ENCODE measurements around the gene GPR55. TPM values are rescaled to one million over a fixed set of nuclear protein-coding genes. Genes with fewer than 3 reads are reported as not detected.

GPR55 gene
- total RNA-seq, 1 donor from 2014 or later: not detected

DNA sequence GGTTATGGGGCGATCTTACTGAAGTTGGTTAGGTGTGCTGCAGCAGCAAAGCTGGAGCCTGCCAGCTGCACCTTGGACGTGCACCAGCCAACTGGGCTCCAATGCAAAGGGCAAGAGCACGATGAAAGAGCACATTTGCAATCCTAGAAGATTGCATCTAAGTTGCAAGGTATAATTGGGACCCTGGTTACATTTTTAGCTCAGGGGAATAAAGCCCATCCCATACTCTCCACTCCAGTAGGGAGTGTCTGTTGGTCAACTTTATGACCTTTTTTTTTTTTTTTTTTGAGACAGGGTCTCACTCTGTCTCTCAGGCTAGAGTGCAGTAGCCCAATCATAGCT, 22.2 kb upstream of the GPR55 start:
- DNase-seq (ENCODE audit: extremely low spot score, unreplicated experiment): no peak
- no peaks in the 10 kb centered on the region for H3K27me3 Mint-ChIP-seq
- H3K36me3 Mint-ChIP-seq: no peaks in the 10 kb centered on the region
- H3K4me3 Mint-ChIP-seq: no peak overlapping the region
- H3K27ac Mint-ChIP-seq: no peak overlapping the region
- no peaks in the 10 kb centered on the region for H3K9me3 Mint-ChIP-seq
- TF ChIP-seq CTCF (conservative IDR thresholded peaks at IDR 0.05): no peak
- no peaks in the 10 kb centered on the region for H3K4me1 Mint-ChIP-seq (ENCODE audit: unreplicated experiment)

- no peak for DNase-seq (ENCODE audit: extremely low spot score, unreplicated experiment)
- Mint-ChIP-seq H3K27me3 (peaks cover 3% of the 10 kb centered on the region), H3K36me3 (no peaks in the 10 kb centered on the region), H3K27ac (no peak overlapping the region), H3K4me3 (no peak overlapping the region), H3K4me1 (ENCODE audit: unreplicated experiment) (peaks cover 4% of the 10 kb centered on the region), H3K9me3 (no peaks in the 10 kb centered on the region)
- TF ChIP-seq CTCF (conservative IDR thresholded peaks at IDR 0.05): no peak
Observed at GRCh38 chr2:230946429-230947234, 21.6 kb upstream of the GPR55 start.

DNA sequence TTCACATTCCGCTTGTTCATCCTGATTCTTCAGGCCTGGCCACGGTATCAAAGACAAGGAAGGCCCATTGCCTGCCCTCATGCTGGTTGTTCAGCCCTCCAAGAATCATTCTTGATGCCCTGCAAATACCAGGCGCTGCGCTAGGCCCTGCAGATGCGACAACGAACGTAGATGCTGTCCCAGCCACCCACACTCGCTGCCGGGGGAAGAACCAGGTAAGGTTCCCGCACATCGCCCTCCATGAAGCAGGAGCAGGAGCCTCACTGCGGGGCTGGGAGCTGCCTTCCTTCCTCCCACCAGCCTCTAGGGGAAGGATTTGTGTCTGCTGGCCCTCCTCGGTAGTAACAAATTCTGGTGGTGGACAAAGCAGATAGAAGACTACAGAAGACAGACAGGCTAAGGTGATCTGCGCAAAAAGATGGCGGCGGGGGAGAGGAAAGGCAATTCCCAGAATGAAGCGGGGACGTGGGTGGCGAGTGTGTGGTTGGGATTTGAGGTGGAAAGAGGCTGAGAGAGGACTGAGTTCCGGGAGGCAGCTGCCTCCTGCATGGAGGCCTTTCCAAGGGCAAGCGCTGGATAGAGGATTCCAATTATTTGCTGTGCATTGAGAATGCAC, 19.8 kb upstream of the GPR55 start:
- H3K4me3 Mint-ChIP-seq: no peak overlapping the region
- peaks cover 4% of the 10 kb centered on the region for H3K4me1 Mint-ChIP-seq (ENCODE audit: unreplicated experiment)
- H3K36me3 Mint-ChIP-seq: no peaks in the 10 kb centered on the region
- TF ChIP-seq CTCF (conservative IDR thresholded peaks at IDR 0.05): no peak
- peaks cover 3% of the 10 kb centered on the region for H3K27me3 Mint-ChIP-seq
- DNase-seq (ENCODE audit: extremely low spot score, unreplicated experiment): no peak
- H3K9me3 Mint-ChIP-seq: no peaks in the 10 kb centered on the region
- no peak overlapping the region for H3K27ac Mint-ChIP-seq

DNA sequence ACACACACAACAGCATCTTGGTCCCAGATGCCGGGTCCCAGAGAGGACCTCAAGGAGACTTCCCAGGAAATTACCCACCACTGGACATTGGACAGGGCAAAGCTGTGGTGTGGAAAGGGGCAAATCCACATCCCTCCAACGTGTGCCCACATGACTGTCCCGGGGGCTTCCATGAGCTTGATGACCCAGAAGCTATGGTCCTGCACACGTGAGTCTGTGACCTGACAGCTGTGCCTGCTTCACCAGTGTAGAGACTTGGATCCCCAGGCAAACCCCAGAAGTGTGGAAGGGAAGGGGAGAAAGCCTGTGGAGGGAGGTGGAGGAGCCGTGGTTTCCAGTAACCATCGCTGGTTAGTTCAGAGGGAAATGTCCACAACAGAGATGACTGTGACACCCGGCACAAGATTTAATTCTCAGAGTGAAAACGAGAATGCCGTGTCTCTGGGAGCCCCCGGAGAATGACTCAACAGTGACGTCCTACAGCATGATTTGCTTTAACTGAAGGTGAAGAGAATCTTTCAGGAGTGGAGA, 19.1 kb upstream of the GPR55 start:
- peaks cover 4% of the 10 kb centered on the region for H3K4me1 Mint-ChIP-seq (ENCODE audit: unreplicated experiment)
- H3K27ac Mint-ChIP-seq: no peak overlapping the region
- peaks cover 7% of the 10 kb centered on the region for H3K27me3 Mint-ChIP-seq
- no peaks in the 10 kb centered on the region for H3K9me3 Mint-ChIP-seq
- H3K4me3 Mint-ChIP-seq: no peak overlapping the region
- DNase-seq (ENCODE audit: extremely low spot score, unreplicated experiment): no peak
- TF ChIP-seq CTCF (conservative IDR thresholded peaks at IDR 0.05): no peak
- H3K36me3 Mint-ChIP-seq: no peaks in the 10 kb centered on the region

DNA sequence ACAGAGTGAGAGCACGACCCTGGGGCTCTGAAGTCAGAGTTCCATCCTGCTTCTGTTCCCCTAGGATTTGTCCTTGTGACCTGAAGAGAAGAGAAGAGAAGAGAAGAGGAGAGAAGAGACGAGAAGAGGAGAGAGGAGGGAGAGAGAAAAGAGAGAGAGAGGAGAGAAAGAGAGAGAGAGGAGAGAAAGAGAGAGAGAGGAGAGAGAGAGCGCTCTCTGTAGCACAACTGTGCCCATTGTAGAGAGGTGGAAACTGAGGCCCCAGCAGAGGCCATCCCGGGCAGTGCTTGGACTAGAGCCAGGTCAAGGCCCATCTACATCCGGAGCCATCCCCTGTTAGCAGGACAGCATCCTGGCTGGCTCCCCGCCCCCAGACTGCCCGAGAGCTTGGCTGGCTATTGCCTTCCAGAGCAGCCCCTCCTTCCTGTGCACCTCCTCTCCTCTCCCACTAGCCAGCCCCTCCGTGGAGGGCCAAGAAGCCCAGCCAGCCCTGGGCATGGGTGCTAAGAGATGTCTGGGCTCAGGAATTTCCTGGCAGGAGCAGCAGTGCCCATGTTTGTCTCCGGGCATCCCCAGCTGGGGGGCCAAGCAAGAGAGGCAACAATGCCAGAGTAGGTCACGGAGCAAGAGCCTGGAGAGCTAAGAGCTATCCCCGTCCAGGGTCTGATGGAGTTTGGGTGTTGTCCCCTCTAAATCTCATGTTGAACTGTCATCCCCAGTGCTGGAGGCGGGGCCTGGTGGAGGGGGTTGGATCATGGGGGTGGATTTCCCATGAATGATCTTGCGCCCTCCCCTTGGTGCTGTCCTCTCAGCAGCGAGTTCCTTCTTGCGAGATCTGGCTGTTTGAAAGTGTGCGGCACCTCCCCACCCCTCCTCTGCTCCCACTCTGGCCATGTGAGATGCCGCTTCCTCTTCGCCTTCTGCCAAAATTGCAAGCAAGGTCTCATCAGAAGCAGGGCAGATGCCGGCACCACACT, 18.2 kb upstream of the GPR55 start:
- Mint-ChIP-seq H3K4me3 (no peak overlapping the region), H3K27ac (no peak overlapping the region), H3K27me3 (peaks cover 7% of the 10 kb centered on the region), H3K36me3 (no peaks in the 10 kb centered on the region), H3K9me3 (no peaks in the 10 kb centered on the region), H3K4me1 (ENCODE audit: unreplicated experiment) (peaks cover 4% of the 10 kb centered on the region)
- DNase-seq (ENCODE audit: extremely low spot score, unreplicated experiment): no peak
- TF ChIP-seq CTCF (conservative IDR thresholded peaks at IDR 0.05): no peak

Measured in type B pancreatic cell (in vitro differentiated cells).